DOHH2 (cell line): Measurements from ENCODE around the gene CNDP1.
"Not testable (repeated sequence)": the region's sequence is repeated elsewhere in the genome, so short reads cannot be mapped to it uniquely, and the experiment has no call there.

ENCODE experiments used
- H3F3A ChIP-seq: fragments of 200-600 bp; sonication (generic), shearing (Covaris generic); 2 replicates; pipeline ENCODE4 v1.6.0; 2016; ENCODE audit warnings: antibody characterized with exemption, mild to moderate bottlenecking; ENCODE audit not compliant: control insufficient read depth, insufficient read depth
- H3K27ac ChIP-seq: fragments of 200-600 bp; sonication (generic); 2 replicates; pipeline ENCODE4 v1.5.1; 2014; ENCODE audit warnings: low read depth, mild to moderate bottlenecking, low read length, moderate library complexity
- H3K27me3 ChIP-seq: fragments of 200-600 bp; sonication (generic); 2 replicates; pipeline ENCODE4 v1.6.1; 2014; ENCODE audit warnings: mild to moderate bottlenecking, low read length, mixed read lengths; ENCODE audit not compliant: control insufficient read depth
- H3K36me3 ChIP-seq: fragments of 200-600 bp; sonication (generic); 2 replicates; pipeline ENCODE4 v1.6.1; 2014; ENCODE audit warnings: mild to moderate bottlenecking, low read length, moderate library complexity, mixed read lengths; ENCODE audit not compliant: control insufficient read depth
- H3K4me1 ChIP-seq: fragments of 200-600 bp; sonication (generic); 2 replicates; pipeline ENCODE4 v1.6.1; 2014; ENCODE audit warnings: mild to moderate bottlenecking, low read length, mixed read lengths; ENCODE audit not compliant: control insufficient read depth
- H3K4me2 ChIP-seq: fragments of 200-600 bp; sonication (generic); 2 replicates; pipeline ENCODE4 v1.6.0; 2014; ENCODE audit warnings: mild to moderate bottlenecking, low read length, moderate library complexity
- H3K4me3 ChIP-seq: fragments of 200-600 bp; sonication (generic); 2 replicates; pipeline ENCODE4 v1.5.1; 2014; ENCODE audit warnings: mild to moderate bottlenecking, low read length, mixed read lengths
- H3K79me2 ChIP-seq: fragments of 200-600 bp; sonication (generic); 2 replicates; pipeline ENCODE4 v1.6.1; 2014; ENCODE audit warnings: mild to moderate bottlenecking, low read length, mixed read lengths; ENCODE audit not compliant: control insufficient read depth
- H3K9me2 ChIP-seq: fragments of 200-600 bp; sonication (generic); replicated peaks from 2 replicates; pipeline ENCODE4 v1.6.1; 2014; ENCODE audit warnings: mild to moderate bottlenecking, low read length, mixed read lengths; ENCODE audit not compliant: control insufficient read depth
- H3K9me3 ChIP-seq: fragments of 200-600 bp; sonication (generic); 2 replicates; pipeline ENCODE4 v1.6.1; 2014; ENCODE audit warnings: antibody characterized with exemption, low read length, mixed read lengths; ENCODE audit not compliant: control insufficient read depth, insufficient read depth
- H4K20me1 ChIP-seq: fragments of 200-600 bp; sonication (generic); 2 replicates; pipeline ENCODE4 v1.6.0; 2014; ENCODE audit warnings: low read depth, mild to moderate bottlenecking, antibody characterized with exemption, low read length, moderate library complexity; ENCODE audit not compliant: control insufficient read depth, insufficient read depth
- EZH2phosphoT487 ChIP-seq: fragments of 200-600 bp; sonication (generic); IDR thresholded peaks from 2 replicates; pipeline ENCODE4 v1.6.1; 2017; ENCODE audit warnings: borderline replicate concordance, mild to moderate bottlenecking, antibody characterized with exemption, low read length, moderate library complexity, mixed read lengths
- TF ChIP-seq, protein P1 (sequence below): fragments of 200-600 bp; sonication (generic); IDR thresholded peaks from one replicate; pipeline ENCODE4 v1.5.1; 2014; ENCODE audit warnings: antibody characterized with exemption, mild to moderate bottlenecking, low read depth, low read length; ENCODE audit not compliant: poor library complexity, severe bottlenecking

Gene CNDP1

DNA sequence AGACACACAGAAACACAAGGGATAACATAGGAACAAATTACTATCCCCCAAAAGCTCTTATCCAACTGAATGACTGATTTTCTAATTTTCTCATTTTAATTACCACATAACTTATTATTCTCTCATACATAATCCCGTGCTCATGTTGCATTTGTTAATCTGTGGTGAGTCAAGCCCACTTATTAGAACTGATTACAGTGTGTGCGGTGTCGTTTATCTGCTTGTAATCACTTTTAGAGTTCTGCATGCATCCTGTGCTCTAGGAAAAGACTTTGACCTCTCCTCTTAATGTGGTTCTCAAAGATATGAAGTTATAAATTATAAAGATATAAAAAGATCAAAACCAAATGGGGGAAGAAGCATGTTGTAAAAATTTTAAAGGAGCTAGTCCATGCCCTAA is 29.7 kb downstream of the CNDP1 start:
- H3K4me3 ChIP-seq = no peak overlapping the region
- no peak overlapping the region for H3K27ac ChIP-seq
- TF ChIP-seq EZH2phosphoT487 = no peak
- peaks cover 3% of the 10 kb centered on the region; the same call in 1 of the 2 replicates for H3K27me3 ChIP-seq
- H4K20me1 ChIP-seq = no peaks in the 10 kb centered on the region
- H3K4me1 ChIP-seq = no peaks in the 10 kb centered on the region
- H3K9me2 ChIP-seq = no peaks in the 10 kb centered on the region
- no peak overlapping the region for H3K4me2 ChIP-seq
- H3K79me2 ChIP-seq = no peaks in the 10 kb centered on the region
- H3F3A ChIP-seq = no peaks in the 10 kb centered on the region
- H3K9me3 ChIP-seq = peaks cover 3% of the 10 kb centered on the region; the same call in 1 of the 2 replicates
- H3K36me3 ChIP-seq = no peaks in the 10 kb centered on the region

DNA sequence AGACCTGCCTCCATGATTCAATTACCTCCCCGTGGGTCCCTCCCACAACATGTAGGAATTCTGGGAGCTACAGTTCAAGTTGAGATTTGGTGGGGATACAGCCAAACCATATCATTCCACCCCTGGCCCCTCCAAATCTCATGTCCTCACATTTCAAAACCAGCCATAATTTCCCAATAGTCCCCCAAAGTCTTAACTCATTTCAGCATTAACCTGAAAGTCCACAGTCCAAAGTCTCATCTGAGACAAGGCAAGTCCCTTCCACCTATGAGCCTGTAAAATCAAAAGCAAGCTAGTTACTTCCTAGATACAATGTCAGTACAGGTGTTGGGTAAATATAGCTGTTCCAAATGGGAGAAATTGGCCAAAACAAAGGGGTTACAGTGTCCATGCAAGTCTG is 30.9 kb downstream of the CNDP1 start:
- not testable (repeated sequence) for H3K9me2 ChIP-seq

DNA sequence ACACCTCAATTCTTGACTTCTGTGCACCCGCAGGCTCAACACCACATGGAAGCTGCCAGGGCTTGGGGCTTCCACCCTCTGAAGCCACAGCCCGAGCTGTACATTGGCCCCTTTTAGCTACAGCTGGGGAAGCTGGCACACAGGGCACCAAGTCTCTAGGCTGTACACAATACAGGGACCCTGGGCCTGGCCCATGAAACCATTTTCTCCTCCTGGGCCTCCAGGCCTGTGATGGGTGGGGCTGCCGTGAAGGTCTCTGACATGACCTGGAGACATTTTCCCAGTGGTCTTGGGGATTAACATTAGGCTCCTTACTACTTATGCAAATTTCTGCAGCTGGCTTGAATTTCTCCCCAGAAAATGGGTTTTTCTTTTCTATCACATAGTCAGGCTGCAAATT is 31.7 kb downstream of the CNDP1 start:
- H3K36me3 ChIP-seq, H3K9me3 ChIP-seq, H3K79me2 ChIP-seq, H3F3A ChIP-seq, H4K20me1 ChIP-seq, H3K4me3 ChIP-seq, H3K4me2 ChIP-seq, H3K27me3 ChIP-seq, H3K4me1 ChIP-seq, H3K27ac ChIP-seq, H3K9me2 ChIP-seq: not testable (repeated sequence)

More for the DNA sequence above, 30.9 kb downstream of the CNDP1 start:
- H3K4me1 ChIP-seq, H3K27ac ChIP-seq, H3F3A ChIP-seq, H3K79me2 ChIP-seq, H4K20me1 ChIP-seq, H3K9me3 ChIP-seq, H3K4me3 ChIP-seq, H3K27me3 ChIP-seq, H3K4me2 ChIP-seq, H3K36me3 ChIP-seq: not testable (repeated sequence)

DNA sequence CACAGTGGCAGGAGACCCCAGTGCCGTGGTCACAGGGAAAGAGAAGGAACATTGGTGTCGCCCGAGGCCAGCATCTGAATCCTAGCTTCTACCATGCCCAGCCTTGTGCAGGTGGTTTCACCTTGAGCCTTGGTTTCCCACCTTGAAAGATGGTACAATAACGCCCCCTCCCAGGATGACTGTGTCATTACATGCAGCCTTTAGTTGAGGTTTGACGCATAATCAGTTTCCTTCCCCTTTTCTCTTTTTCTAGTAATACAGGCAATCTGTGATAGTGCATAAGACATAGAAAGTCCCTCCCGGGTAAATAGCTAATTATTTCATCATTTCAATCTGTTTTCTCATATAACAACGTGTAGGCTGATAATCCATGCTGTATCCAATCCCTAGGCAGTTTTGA is 33.5 kb downstream of the CNDP1 start:
- Histone ChIP-seq H3K9me3 (peaks cover 3% of the 10 kb centered on the region; the same call in 1 of the 2 replicates), H3K36me3 (no peaks in the 10 kb centered on the region), H3K27ac (no peak overlapping the region), H3K9me2 (no peaks in the 10 kb centered on the region), H3K4me1 (no peaks in the 10 kb centered on the region), H4K20me1 (no peaks in the 10 kb centered on the region), H3K27me3 (peaks cover 3% of the 10 kb centered on the region; the same call in 1 of the 2 replicates), H3K4me3 (no peak overlapping the region), H3K79me2 (no peaks in the 10 kb centered on the region), H3F3A (no peaks in the 10 kb centered on the region), H3K4me2 (no peak overlapping the region)
- TF ChIP-seq EZH2phosphoT487 = no peak
- TF ChIP-seq, protein P1, sequence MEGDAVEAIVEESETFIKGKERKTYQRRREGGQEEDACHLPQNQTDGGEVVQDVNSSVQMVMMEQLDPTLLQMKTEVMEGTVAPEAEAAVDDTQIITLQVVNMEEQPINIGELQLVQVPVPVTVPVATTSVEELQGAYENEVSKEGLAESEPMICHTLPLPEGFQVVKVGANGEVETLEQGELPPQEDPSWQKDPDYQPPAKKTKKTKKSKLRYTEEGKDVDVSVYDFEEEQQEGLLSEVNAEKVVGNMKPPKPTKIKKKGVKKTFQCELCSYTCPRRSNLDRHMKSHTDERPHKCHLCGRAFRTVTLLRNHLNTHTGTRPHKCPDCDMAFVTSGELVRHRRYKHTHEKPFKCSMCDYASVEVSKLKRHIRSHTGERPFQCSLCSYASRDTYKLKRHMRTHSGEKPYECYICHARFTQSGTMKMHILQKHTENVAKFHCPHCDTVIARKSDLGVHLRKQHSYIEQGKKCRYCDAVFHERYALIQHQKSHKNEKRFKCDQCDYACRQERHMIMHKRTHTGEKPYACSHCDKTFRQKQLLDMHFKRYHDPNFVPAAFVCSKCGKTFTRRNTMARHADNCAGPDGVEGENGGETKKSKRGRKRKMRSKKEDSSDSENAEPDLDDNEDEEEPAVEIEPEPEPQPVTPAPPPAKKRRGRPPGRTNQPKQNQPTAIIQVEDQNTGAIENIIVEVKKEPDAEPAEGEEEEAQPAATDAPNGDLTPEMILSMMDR = peak; percentile 40

DNA sequence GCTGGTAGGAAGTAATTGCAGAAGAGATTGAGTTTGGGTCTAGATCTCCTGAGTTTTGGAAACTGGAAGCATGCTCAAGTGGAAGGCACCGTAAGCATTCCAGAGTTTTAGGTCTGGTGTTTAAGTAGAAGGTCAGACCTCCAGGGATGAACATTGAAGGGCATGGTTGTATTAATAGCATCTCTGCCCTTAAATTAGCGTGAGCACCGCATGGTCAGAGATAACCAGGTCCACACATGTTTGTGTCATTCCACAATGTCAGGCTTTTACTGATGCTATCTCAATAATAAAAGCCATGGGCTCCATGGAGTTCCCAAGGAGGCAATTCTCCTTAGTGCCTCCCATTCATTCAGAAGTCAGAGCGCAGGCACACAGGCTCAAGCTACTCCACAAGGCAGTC is 35.1 kb downstream of the CNDP1 start:
- peaks cover 3% of the 10 kb centered on the region; the same call in 1 of the 2 replicates for H3K27me3 ChIP-seq
- H3K36me3 ChIP-seq = no peaks in the 10 kb centered on the region
- H3K79me2 ChIP-seq = no peaks in the 10 kb centered on the region
- H3F3A ChIP-seq = no peaks in the 10 kb centered on the region
- no peak overlapping the region for H3K27ac ChIP-seq
- H3K9me3 ChIP-seq = peaks cover 3% of the 10 kb centered on the region; the same call in 1 of the 2 replicates
- TF ChIP-seq EZH2phosphoT487 = no peak
- TF ChIP-seq, protein P1 = no peak
- H3K4me3 ChIP-seq = no peak overlapping the region
- no peaks in the 10 kb centered on the region for H4K20me1 ChIP-seq
- no peaks in the 10 kb centered on the region for H3K9me2 ChIP-seq
- no peaks in the 10 kb centered on the region for H3K4me1 ChIP-seq
- no peak overlapping the region for H3K4me2 ChIP-seq
